SH-SY5Y (cell line): ENCODE results near the gene SPANXN1.

Source experiments
- GATA2 ChIP-seq: IDR thresholded peaks from 2 replicates; pipeline ENCODE4 v1.6.1; 2011; ENCODE audit warnings: mild to moderate bottlenecking, low read depth, low read length
- GATA3 ChIP-seq: IDR thresholded peaks from 2 replicates; pipeline ENCODE4 v1.6.1; 2011; ENCODE audit warnings: low read depth, mild to moderate bottlenecking, low read length, moderate library complexity

DNA sequence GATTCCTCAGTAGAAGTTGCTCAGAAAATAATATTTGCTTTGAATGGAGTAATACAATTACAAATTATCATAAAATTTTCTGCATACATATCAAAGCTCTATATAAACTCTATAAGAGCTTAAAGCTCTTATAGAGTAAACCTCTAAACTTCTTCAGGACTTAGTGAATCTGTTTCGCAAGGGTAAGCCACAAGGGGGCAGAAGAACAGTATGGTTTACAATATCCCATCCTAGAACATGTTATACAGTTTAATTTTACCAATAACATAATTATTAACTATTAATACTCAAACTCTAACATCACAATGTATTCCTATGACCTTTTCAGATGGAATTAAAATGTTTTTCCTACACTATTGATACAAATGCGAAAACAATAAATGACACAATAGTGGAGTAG is 33.8 kb upstream of the SPANXN1 start:
- TF ChIP-seq GATA2 (no peak), GATA3 (no peak)
